H1 (cell line): ENCODE measurements around the gene ZNF516. TPM values are rescaled to one million over a fixed set of nuclear protein-coding genes. Genes with fewer than 3 reads are reported as not detected.
A peak's percentile ranks its signal among the peaks of the same experiment; 100 is the strongest.

Experiments used
- CTCF ChIA-PET: fragments of 300-600 bp; sonication (Branson Sonifier 250); formaldehyde crosslinking; loops from one replicate; lab custom pipeline; 2021; ENCODE audit not compliant: partially characterized antibody; lab: Charles Lee
- POLR2A ChIA-PET: fragments of 300-600 bp; sonication (Branson Sonifier 250); formaldehyde crosslinking; loops from one replicate; lab custom pipeline; 2021; ENCODE audit warnings: inconsistent platforms; ENCODE audit not compliant: partially characterized antibody; lab: Charles Lee
- DNase-seq, 2 experiments: peaks; one replicate each; pipeline versions ENCODE4 v3.0.0 to v3.0.0-alpha.2; 2010 to 2022; ENCODE audit warnings: low spot score in 2 of 2, low read depth in 1 of 2, mixed read lengths in 1 of 2
- FAIRE-seq: peaks from 2 replicates; lab custom pipeline; 2011; peaks lifted over from hg19 to GRCh38; lab: Jason Lieb, UNC
- H2AFZ ChIP-seq: 2 replicates; pipeline ENCODE4 v1.8.1; 2012; ENCODE audit warnings: low read length, inconsistent platforms
- H2AK5ac ChIP-seq: 2 replicates; pipeline ENCODE4 v1.6.1; 2013; ENCODE audit warnings: low read depth, low read length
- H2BK120ac ChIP-seq: replicated peaks from 2 replicates; pipeline ENCODE3; 2013; ENCODE audit warnings: low read depth, low read length, inconsistent platforms
- H2BK12ac ChIP-seq: 2 replicates; pipeline ENCODE4 v1.6.1; 2013; ENCODE audit warnings: low read depth, low read length
- H2BK15ac ChIP-seq: 2 replicates; pipeline ENCODE4 v1.6.1; 2013; ENCODE audit warnings: low read length
- H2BK20ac ChIP-seq: 2 replicates; pipeline ENCODE4 v1.6.1; 2013; ENCODE audit warnings: low read length
- H2BK5ac ChIP-seq: 2 replicates; pipeline ENCODE4 v1.6.1; 2013; ENCODE audit warnings: low read depth, low read length
- H3K14ac ChIP-seq: 2 replicates; pipeline ENCODE4 v1.6.1; 2013; ENCODE audit warnings: inconsistent platforms; ENCODE audit not compliant: insufficient read length
- H3K18ac ChIP-seq: 2 replicates; pipeline ENCODE4 v1.6.1; 2013; ENCODE audit warnings: low read length; ENCODE audit errors: extremely low read depth
- H3K23ac ChIP-seq: 2 replicates; pipeline ENCODE4 v1.6.1; 2013; ENCODE audit warnings: inconsistent platforms; ENCODE audit not compliant: insufficient read length
- H3K23me2 ChIP-seq: 2 replicates; pipeline ENCODE4 v1.6.1; 2013; ENCODE audit warnings: low read depth, low read length
- H3K27ac ChIP-seq: 2 replicates; pipeline ENCODE4 v1.6.1; 2011; ENCODE audit warnings: low read depth, low read length, inconsistent platforms
- H3K27me3 ChIP-seq, 4 experiments: replicated peaks in 1 of 4; 1 replicate in 1 of 4; 2 replicates in 3 of 4; pipeline versions ENCODE4 v1.6.1 to v1.8.1; 2011 to 2013; ENCODE audit warnings: low read length in 3 of 4, mild to moderate bottlenecking in 3 of 4, inconsistent platforms in 2 of 4, mixed read lengths in 2 of 4, moderate library complexity in 1 of 4; ENCODE audit not compliant: control insufficient read depth in 3 of 4, insufficient read depth in 3 of 4; ENCODE audit errors: extremely low read depth in 1 of 4
- H3K36me3 ChIP-seq, 4 experiments: 2 replicates each; pipeline versions ENCODE4 v1.6.1 to v1.8.1; 2011 to 2013; ENCODE audit warnings: mild to moderate bottlenecking in 4 of 4, low read length in 3 of 4, moderate library complexity in 2 of 4, control low read depth in 1 of 4, inconsistent platforms in 1 of 4; ENCODE audit not compliant: insufficient read depth in 4 of 4, control insufficient read depth in 2 of 4
- H3K4ac ChIP-seq: replicated peaks from 2 replicates; pipeline ENCODE3; 2013; ENCODE audit warnings: low read length, low read depth, mixed read lengths, inconsistent platforms; ENCODE audit not compliant: insufficient read length
- H3K4me1 ChIP-seq, 4 experiments: replicated peaks in 1 of 4; 1 replicate in 1 of 4; 2 replicates in 3 of 4; pipeline versions ENCODE4 v1.6.1 to v1.8.1; 2011 to 2013; ENCODE audit warnings: low read length in 3 of 4, inconsistent platforms in 2 of 4, mixed read lengths in 1 of 4; ENCODE audit not compliant: insufficient read depth in 4 of 4, control insufficient read depth in 3 of 4
- H3K4me2 ChIP-seq, 2 experiments: 2 replicates each; pipeline versions ENCODE4 v1.6.1 to v1.8.1; 2011 to 2013; ENCODE audit warnings: low read depth in 2 of 2, low read length in 2 of 2, control low read depth in 1 of 2, inconsistent platforms in 1 of 2, mild to moderate bottlenecking in 1 of 2; ENCODE audit not compliant: insufficient read depth in 1 of 2
- H3K4me3 ChIP-seq, 4 experiments: fragments of 200-600, 300-600 bp in 1 of 4; sonication (generic), shearing (Covaris generic), sonication (Bioruptor Twin) in 1 of 4; 2 replicates each; pipeline versions ENCODE4 v1.5.1 to v1.8.1; 2011 to 2016; ENCODE audit warnings: low read length in 4 of 4, low read depth in 3 of 4, control low read depth in 2 of 4, inconsistent platforms in 2 of 4, mild to moderate bottlenecking in 2 of 4, mixed read lengths in 1 of 4, moderate library complexity in 1 of 4; ENCODE audit not compliant: insufficient read depth in 2 of 4; ENCODE audit errors: extremely low read depth in 1 of 4
- H3K56ac ChIP-seq: replicated peaks from 2 replicates; pipeline ENCODE3; 2013; ENCODE audit warnings: low read depth, mild to moderate bottlenecking, mixed read lengths, low read length, inconsistent platforms; ENCODE audit not compliant: insufficient read length
- H3K79me1 ChIP-seq: 2 replicates; pipeline ENCODE4 v1.6.1; 2013; ENCODE audit warnings: low read depth, low read length, control low read depth
- H3K79me2 ChIP-seq, 2 experiments: 2 replicates each; pipeline versions ENCODE4 v1.6.1 to v1.8.1; 2012 to 2013; ENCODE audit warnings: low read length in 2 of 2, mild to moderate bottlenecking in 2 of 2, inconsistent platforms in 1 of 2; ENCODE audit not compliant: insufficient read depth in 2 of 2, control insufficient read depth in 1 of 2
- H3K9ac ChIP-seq, 4 experiments: replicated peaks in 1 of 4; 1 replicate in 1 of 4; 2 replicates in 3 of 4; pipeline versions ENCODE4 v1.6.1 to v1.8.1; 2011 to 2013; ENCODE audit warnings: low read depth in 3 of 4, low read length in 3 of 4, control low read depth in 2 of 4, mild to moderate bottlenecking in 2 of 4, moderate library complexity in 2 of 4, inconsistent platforms in 1 of 4; ENCODE audit errors: extremely low read depth in 1 of 4
- H3K9me3 ChIP-seq, 2 experiments: 2 replicates each; pipeline versions ENCODE4 v1.6.1 to v1.8.1; 2012 to 2013; ENCODE audit warnings: mild to moderate bottlenecking in 2 of 2, moderate library complexity in 2 of 2, control low read depth in 1 of 2, inconsistent platforms in 1 of 2, low read depth in 1 of 2, low read length in 1 of 2, mixed read lengths in 1 of 2; ENCODE audit not compliant: insufficient read depth in 2 of 2
- H4K20me1 ChIP-seq, 2 experiments: replicated peaks in 1 of 2; 2 replicates each; pipeline versions ENCODE3 to v1.8.1; 2011 to 2013; ENCODE audit warnings: inconsistent platforms in 2 of 2, low read length in 2 of 2, mild to moderate bottlenecking in 1 of 2; ENCODE audit not compliant: insufficient read depth in 2 of 2, control insufficient read depth in 1 of 2
- H4K5ac ChIP-seq: 2 replicates; pipeline ENCODE4 v1.6.1; 2013; ENCODE audit warnings: low read length, low read depth, mixed read lengths, inconsistent platforms; ENCODE audit not compliant: insufficient read length
- H4K8ac ChIP-seq: 2 replicates; pipeline ENCODE4 v1.8.0; 2013; ENCODE audit warnings: mild to moderate bottlenecking, moderate library complexity, low read length, inconsistent platforms; ENCODE audit not compliant: insufficient read depth; ENCODE audit errors: extremely low read depth
- H4K91ac ChIP-seq: replicated peaks from 2 replicates; pipeline ENCODE3; 2013; ENCODE audit warnings: low read length, mixed read lengths, inconsistent platforms; ENCODE audit not compliant: insufficient read length
- RAD21 ChIP-seq, 2 experiments: IDR thresholded peaks in 1 of 2; conservative IDR thresholded peaks in 1 of 2; 2 replicates each; pipeline ENCODE4 v1.6.1; 2011; ENCODE audit warnings: low read depth in 2 of 2, low read length in 2 of 2, improper control_type of control experiment in 1 of 2, inconsistent platforms in 1 of 2, mild to moderate bottlenecking in 1 of 2, moderate library complexity in 1 of 2
- RFX5 ChIP-seq: IDR thresholded peaks from 2 replicates; pipeline ENCODE4 v1.6.1; 2011; ENCODE audit warnings: low read depth, low read length, improper control_type of control experiment, borderline replicate concordance
- WGBS, 2 experiments: shearing (Covaris generic) in 1 of 2; methylation state at CpG; one replicate each; pipeline versions ENCODE4 v1.1.6 to v1.1.7; 2013 to 2015; ENCODE audit warnings: low lambda C conversion rate in 2 of 2, mixed read lengths in 2 of 2, inconsistent platforms in 1 of 2, low coverage in 1 of 2, missing lambda C conversion rate in 1 of 2; ENCODE audit not compliant: insufficient replicate concordance in 2 of 2, insufficient coverage in 1 of 2, insufficient read length in 1 of 2; ENCODE audit errors: extremely low coverage in 1 of 2, missing lambda C conversion rate in 1 of 2; 5-methylcytosine and 5-hydroxymethylcytosine counted together
- polyA plus RNA-seq, 7 experiments: library from polyadenylated mRNA; depleted of rRNA in 3 of 7; stranded (reverse) in 5 of 7; unstranded in 2 of 7; fragments of >200 nt in 5 of 7; fragments of 200-250 nt in 2 of 7; gene quantifications; 1 replicate in 5 of 7; 2 replicates in 1 of 7; 4 replicates in 1 of 7; pipeline versions ENCODE4 v1.2.1 to v1.2.3, GENCODE V29; 2011 to 2013; ENCODE audit warnings: missing spikeins in 2 of 7, mixed read lengths in 2 of 7
- total RNA-seq: library from RNA; stranded (reverse); fragmentation: NEBNext Ultra II Directional; extraction: Animal tissue kit (Norgen Biotek cat#: 25700); gene quantifications from 2 replicates; pipeline ENCODE4 v1.2.1, GENCODE V29; 2021
- TF ChIP-seq, protein P1 (sequence below), 3 experiments: IDR thresholded peaks; 1 replicate in 2 of 3; 2 replicates in 1 of 3; pipeline versions ENCODE4 v1.5.1 to v1.6.1; 2011; ENCODE audit warnings: low read length in 3 of 3, mild to moderate bottlenecking in 3 of 3, inconsistent platforms in 2 of 3, low read depth in 1 of 3, moderate library complexity in 1 of 3; ENCODE audit not compliant: insufficient read depth in 1 of 3; ENCODE audit errors: control extremely low read depth in 1 of 3

Gene ZNF516
- total and polyA plus RNA-seq, 2 of the 8 experiments (the other 6 are each of a cell fraction or from before 2014, with no cell fraction given): 7.3 to 17.0 TPM

- Histone ChIP-seq H3K14ac (no peak overlapping the region), H3K4ac (no peak overlapping the region), H3K18ac (no peak overlapping the region; the same call in 1 of the 2 replicates)
- TF ChIP-seq, protein P1, sequence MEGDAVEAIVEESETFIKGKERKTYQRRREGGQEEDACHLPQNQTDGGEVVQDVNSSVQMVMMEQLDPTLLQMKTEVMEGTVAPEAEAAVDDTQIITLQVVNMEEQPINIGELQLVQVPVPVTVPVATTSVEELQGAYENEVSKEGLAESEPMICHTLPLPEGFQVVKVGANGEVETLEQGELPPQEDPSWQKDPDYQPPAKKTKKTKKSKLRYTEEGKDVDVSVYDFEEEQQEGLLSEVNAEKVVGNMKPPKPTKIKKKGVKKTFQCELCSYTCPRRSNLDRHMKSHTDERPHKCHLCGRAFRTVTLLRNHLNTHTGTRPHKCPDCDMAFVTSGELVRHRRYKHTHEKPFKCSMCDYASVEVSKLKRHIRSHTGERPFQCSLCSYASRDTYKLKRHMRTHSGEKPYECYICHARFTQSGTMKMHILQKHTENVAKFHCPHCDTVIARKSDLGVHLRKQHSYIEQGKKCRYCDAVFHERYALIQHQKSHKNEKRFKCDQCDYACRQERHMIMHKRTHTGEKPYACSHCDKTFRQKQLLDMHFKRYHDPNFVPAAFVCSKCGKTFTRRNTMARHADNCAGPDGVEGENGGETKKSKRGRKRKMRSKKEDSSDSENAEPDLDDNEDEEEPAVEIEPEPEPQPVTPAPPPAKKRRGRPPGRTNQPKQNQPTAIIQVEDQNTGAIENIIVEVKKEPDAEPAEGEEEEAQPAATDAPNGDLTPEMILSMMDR (IDR thresholded peaks at IDR 0.05; ENCODE audit: control extremely low read depth in 1 of 3, insufficient read depth in 1 of 3, low read depth in 1 of 3, low read length in 3 of 3): peak in 2 of 3 experiments; percentile 31; a peak in 2 of 4 replicates
- TF ChIP-seq RFX5: no peak
- peak in 1 of 2 experiments; percentile 25; a peak in 2 of 4 replicates for TF ChIP-seq RAD21 (IDR thresholded peaks at IDR 0.05 in 1 of 2, conservative IDR thresholded peaks at IDR 0.05 in 1 of 2; ENCODE audit: low read depth in 2 of 2, low read length in 2 of 2)
- TF ChIP-seq, all 59 proteins: peak for 2
- Histone ChIP-seq H3K4me2 (peak overlapping the region; percentile 49 to 58), H4K5ac (no peak overlapping the region), H4K8ac (no peak overlapping the region), H2BK12ac (peak overlapping the region; percentile 78), H3K4me1 (peaks cover 1 to 18% (median 7%) of the 10 kb centered on the region in 4 experiments), H3K79me1 (no peaks in the 10 kb centered on the region), H3K9ac (no peak overlapping the region), H4K91ac (peak overlapping the region; percentile 12), H2BK15ac (0 out of 2 replicates have a peak overlapping the region, but pooled peaks have one; percentile 25), H2BK120ac (no peak overlapping the region), H2BK5ac (peak overlapping the region; percentile 20; the same call in 1 of the 2 replicates), H3K36me3 (no peaks in the 10 kb centered on the region), H4K20me1 (no peaks in the 10 kb centered on the region), H2AK5ac (no peak overlapping the region), H2BK20ac (peak overlapping the region; percentile 83; the same call in 1 of the 2 replicates), H3K27me3 (peaks cover 0 to 5% (median 0%) of the 10 kb centered on the region in 4 experiments; a peak in 2 of 7 replicates), H3K4me3 (peak overlapping the region in 1 of 4 experiments; percentile 33; a peak in 2 of 8 replicates), H3K9me3 (no peaks in the 10 kb centered on the region), H3K23me2 (no peaks in the 10 kb centered on the region), H3K79me2 (no peaks in the 10 kb centered on the region), H3K23ac (no peak overlapping the region), H2AFZ (peak overlapping the region; percentile 75), H3K56ac (no peak overlapping the region), H3K27ac (no peak overlapping the region)
- POLR2A ChIA-PET: interaction anchor here (0.9 to 1.8 kb wide), 3 partner anchors 10 to 32 kb away, joined by 3 to 5 read pairs (median 4); no protein-coding TSS in a partner anchor
- FAIRE-seq: no peak
- 52% methylated on average over 26 of the region's 28 CpGs; no CpG with 5 or more reads in 1 of the 2 experiments for WGBS, 2 experiments
- no peak for DNase-seq
- CTCF ChIA-PET: interaction anchor here (0.8 to 1.7 kb wide), 11 partner anchors 10 to 131 kb away, joined by 3 to 6 read pairs (median 4); no protein-coding TSS in a partner anchor
Observed at GRCh38 chr18:76528477-76529432, 33.7 kb upstream of the ZNF516 start.
